IMR-90 (cell line): ENCODE data around the gene ANKRD31. TPM values are rescaled to one million over a fixed set of nuclear protein-coding genes. Genes with fewer than 3 reads are reported as not detected.
"Not testable (repeated sequence)": the region's sequence is repeated elsewhere in the genome, so short reads cannot be mapped to it uniquely, and the experiment has no call there.

Experiments
- ATAC-seq: fragments of 200-7000 bp; cut with Tn5 transposase; 2 replicates; pipeline ENCODE4 v1.9.1; 2020; ENCODE audit warnings: low read depth, mild to moderate bottlenecking, moderate library complexity
- BruUV-seq: library from RNA; stranded (reverse); fragments of 400-500 nt; replicated peaks from 2 replicates; lab custom pipeline; 2021; lab: Mats Ljungman, UMichigan
- CTCF ChIA-PET: fragments of 300-600 bp; formaldehyde crosslinking; extraction: SDS; loops from one replicate; lab custom pipeline; 2021; ENCODE audit warnings: antibody characterized with exemption; lab: Yijun Ruan, JAX
- POLR2A ChIA-PET: fragments of 300-600 bp; sonication (Branson Sonifier 250); formaldehyde crosslinking; loops from one replicate; lab custom pipeline; 2022; ENCODE audit warnings: antibody characterized with exemption; ENCODE audit not compliant: unreplicated experiment; lab: Charles Lee
- DNase-seq: peaks from one replicate; pipeline ENCODE4 v3.0.0; 2013
- H2AFZ ChIP-seq: replicated peaks from 2 replicates; pipeline ENCODE3; 2013; ENCODE audit warnings: low read length, mild to moderate bottlenecking; ENCODE audit not compliant: poor library complexity
- H2AK5ac ChIP-seq: 2 replicates; pipeline ENCODE4 v1.6.1; 2013; ENCODE audit warnings: low read depth, low read length, inconsistent platforms
- H2AK9ac ChIP-seq: replicated peaks from 2 replicates; pipeline ENCODE3; 2013; ENCODE audit warnings: mild to moderate bottlenecking, low read depth, low read length, moderate library complexity; ENCODE audit not compliant: poor library complexity
- H2BK120ac ChIP-seq: 2 replicates; pipeline ENCODE4 v1.6.1; 2013; ENCODE audit warnings: low read depth, low read length, inconsistent platforms
- H2BK15ac ChIP-seq: 3 replicates; pipeline ENCODE4 v1.6.1; 2013; ENCODE audit warnings: low read depth, low read length, inconsistent platforms
- H2BK20ac ChIP-seq: 2 replicates; pipeline ENCODE4 v1.6.1; 2013; ENCODE audit warnings: low read depth, mild to moderate bottlenecking, inconsistent platforms, low read length, moderate library complexity
- H2BK5ac ChIP-seq: 2 replicates; pipeline ENCODE4 v1.6.1; 2013; ENCODE audit warnings: mild to moderate bottlenecking, low read depth, low read length, inconsistent platforms; ENCODE audit not compliant: poor library complexity, severe bottlenecking
- H3K14ac ChIP-seq: replicated peaks from 2 replicates; pipeline ENCODE4 v1.6.1; 2013; ENCODE audit warnings: low read depth, low read length, inconsistent platforms
- H3K18ac ChIP-seq: 2 replicates; pipeline ENCODE4 v1.6.1; 2013; ENCODE audit warnings: low read depth, low read length, control low read depth
- H3K23ac ChIP-seq: 2 replicates; pipeline ENCODE4 v1.6.1; 2013; ENCODE audit warnings: low read depth, low read length, inconsistent platforms
- H3K27ac ChIP-seq: 2 replicates; pipeline ENCODE4 v1.5.1; 2013; ENCODE audit warnings: mild to moderate bottlenecking, control low read depth, low read length; ENCODE audit not compliant: insufficient read depth
- H3K27me3 ChIP-seq: 2 replicates; pipeline ENCODE4 v1.6.1; 2013; ENCODE audit warnings: low read length; ENCODE audit not compliant: control insufficient read depth, insufficient read depth
- H3K36me3 ChIP-seq: 2 replicates; pipeline ENCODE4 v1.6.1; 2013; ENCODE audit warnings: low read length, mixed read lengths; ENCODE audit not compliant: control insufficient read depth, insufficient read depth
- H3K4ac ChIP-seq: 2 replicates; pipeline ENCODE4 v1.6.1; 2013; ENCODE audit warnings: low read depth, low read length, inconsistent platforms
- H3K4me1 ChIP-seq: 2 replicates; pipeline ENCODE4 v1.6.1; 2013; ENCODE audit warnings: low read length, mixed read lengths; ENCODE audit not compliant: control insufficient read depth, insufficient read depth
- H3K4me2 ChIP-seq: 2 replicates; pipeline ENCODE4 v1.6.1; 2013; ENCODE audit warnings: low read depth, mild to moderate bottlenecking, control low read depth, low read length, moderate library complexity
- H3K4me3 ChIP-seq: 2 replicates; pipeline ENCODE4 v1.5.1; 2013; ENCODE audit warnings: low read depth, mild to moderate bottlenecking, control low read depth, low read length, moderate library complexity; ENCODE audit not compliant: insufficient read depth
- H3K56ac ChIP-seq: 2 replicates; pipeline ENCODE4 v1.6.1; 2013; ENCODE audit warnings: low read length, inconsistent platforms; ENCODE audit not compliant: insufficient read depth; ENCODE audit errors: extremely low read depth
- H3K79me1 ChIP-seq, 2 experiments: 2 replicates each; pipeline ENCODE4 v1.6.1; 2013; ENCODE audit warnings: low read length in 2 of 2, inconsistent platforms in 1 of 2, low read depth in 1 of 2
- H3K9ac ChIP-seq: 2 replicates; pipeline ENCODE4 v1.6.1; 2013; ENCODE audit warnings: low read depth, low read length, control low read depth
- H3K9me1 ChIP-seq: 2 replicates; pipeline ENCODE4 v1.6.1; 2013; ENCODE audit warnings: low read length, inconsistent platforms; ENCODE audit not compliant: insufficient read depth
- H3K9me3 ChIP-seq: 2 replicates; pipeline ENCODE4 v1.6.1; 2013; ENCODE audit warnings: low read length; ENCODE audit not compliant: control insufficient read depth, insufficient read depth
- H4K20me1 ChIP-seq: 2 replicates; pipeline ENCODE4 v1.6.1; 2013; ENCODE audit warnings: low read length, inconsistent platforms; ENCODE audit not compliant: insufficient read depth
- H4K5ac ChIP-seq: 2 replicates; pipeline ENCODE4 v1.6.1; 2013; ENCODE audit warnings: mild to moderate bottlenecking, low read depth, low read length, control low read depth
- H4K8ac ChIP-seq, 2 experiments: 2 replicates each; pipeline ENCODE4 v1.6.1; 2013; ENCODE audit warnings: low read depth in 2 of 2, low read length in 2 of 2, control low read depth in 1 of 2, inconsistent platforms in 1 of 2
- H4K91ac ChIP-seq: 2 replicates; pipeline ENCODE4 v1.6.1; 2013; ENCODE audit warnings: low read depth, low read length, inconsistent platforms; ENCODE audit not compliant: insufficient read depth
- BHLHE40 ChIP-seq: fragments of 150-350 bp; IDR thresholded peaks from 2 replicates; pipeline ENCODE4 v1.6.1; 2016; ENCODE audit warnings: mild to moderate bottlenecking, low read depth, low read length
- CEBPB ChIP-seq: IDR thresholded peaks from 2 replicates; pipeline ENCODE4 v1.6.1; 2012; ENCODE audit warnings: low read depth, low read length, improper control_type of control experiment
- CHD1 ChIP-seq: IDR thresholded peaks from 2 replicates; pipeline ENCODE4 v1.6.1; 2012; ENCODE audit warnings: low read depth, low read length, improper control_type of control experiment
- MAFK ChIP-seq: IDR thresholded peaks from 2 replicates; pipeline ENCODE4 v1.6.1; 2012; ENCODE audit warnings: low read depth, low read length, improper control_type of control experiment
- NFE2L2 ChIP-seq: fragments of 150-350 bp; IDR thresholded peaks from 2 replicates; pipeline ENCODE4 v1.6.1; 2016; ENCODE audit warnings: low read depth, mild to moderate bottlenecking, low read length
- POLR2A ChIP-seq: IDR thresholded peaks from 2 replicates; pipeline ENCODE4 v1.6.1; 2012; ENCODE audit warnings: mild to moderate bottlenecking, low read depth, low read length
- RAD21 ChIP-seq: IDR thresholded peaks from 2 replicates; pipeline ENCODE4 v1.6.1; 2012; ENCODE audit warnings: low read length, improper control_type of control experiment
- RFX5 ChIP-seq: IDR thresholded peaks from 2 replicates; pipeline ENCODE4 v1.8.0; 2012; ENCODE audit warnings: low read depth, mild to moderate bottlenecking, low read length, moderate library complexity
- SMC3 ChIP-seq: fragments of 150-350 bp; IDR thresholded peaks from 2 replicates; pipeline ENCODE4 v1.6.1; 2016; ENCODE audit warnings: low read depth, mild to moderate bottlenecking, antibody characterized with exemption, low read length, moderate library complexity
- WGBS, 2 experiments: methylation state at CpG; one replicate each; pipeline versions ENCODE4 v1.1.5 to v1.1.7; 2013; ENCODE audit warnings: missing lambda C conversion rate in 2 of 2; ENCODE audit not compliant: insufficient read length in 1 of 2; ENCODE audit errors: extremely low coverage in 2 of 2; 5-methylcytosine and 5-hydroxymethylcytosine counted together
- dilution Hi-C: fragments of 300-500 bp; cut with HindIII; formaldehyde crosslinking; loops from one replicate; pipeline ENCODE4 v1.14.3; 2018; ENCODE audit warnings: low sequenced_read_pairs; ENCODE audit not compliant: unreplicated experiment
- in situ Hi-C: fragments of 300-500 bp; cut with MboI; formaldehyde crosslinking; loops from 3 replicates; pipeline ENCODE4 v1.14.3; 2019; ENCODE audit warnings: low sequenced_read_pairs, inconsistent platforms, mixed read lengths
- intact Hi-C: fragments of 100-400 bp; cut with micrococcal nuclease; formaldehyde crosslinking; loops from 2 replicates; pipeline ENCODE4 v1.10.0; 2022
- polyA plus RNA-seq, 3 experiments: library from polyadenylated mRNA; depleted of rRNA; stranded (reverse); fragments of >200 nt; gene quantifications; 2 replicates each; pipeline ENCODE4 v1.2.3, GENCODE V29; 2012; ENCODE audit warnings: low replicate concordance in 1 of 3
- total RNA-seq: library from RNA; depleted of rRNA; stranded (reverse); fragments of >200 nt; gene quantifications from 2 replicates; pipeline ENCODE4 v1.2.3, GENCODE V29; 2012
- TF ChIP-seq, protein P1 (sequence below): fragments of 150-350 bp; IDR thresholded peaks from 2 replicates; pipeline ENCODE4 v1.6.1; 2017; ENCODE audit warnings: mild to moderate bottlenecking, antibody characterized with exemption, low read length, low read depth

ANKRD31 gene
- total and polyA plus RNA-seq, 2 of the 4 experiments (the other 2 are of a cell fraction) = under 0.01 to 0.02 TPM

- Histone ChIP-seq H3K23ac (no peak overlapping the region), H3K9ac (no peak overlapping the region), H2BK20ac (no peak overlapping the region), H3K4me1 (no peaks in the 10 kb centered on the region), H2BK15ac (no peak overlapping the region), H2AK5ac (no peak overlapping the region), H4K20me1 (no peaks in the 10 kb centered on the region), H3K4ac (no peak overlapping the region), H3K27me3 (no peaks in the 10 kb centered on the region), H3K27ac (no peak overlapping the region), H4K91ac (no peak overlapping the region), H3K56ac (no peak overlapping the region), H3K36me3 (no peaks in the 10 kb centered on the region), H4K8ac (no peak overlapping the region), H4K5ac (no peak overlapping the region), H3K79me1 (no peaks in the 10 kb centered on the region), H3K14ac (no peak overlapping the region), H3K9me1 (no peaks in the 10 kb centered on the region), H2AK9ac (no peak overlapping the region), H3K9me3 (no peaks in the 10 kb centered on the region), H2BK5ac (no peak overlapping the region), H3K4me3 (no peak overlapping the region), H2BK120ac (no peak overlapping the region), H3K4me2 (no peak overlapping the region), H2AFZ (no peak overlapping the region), H3K18ac (no peak overlapping the region)
- intact Hi-C loops = no loop called here
- in situ Hi-C loops = no loop called here
- POLR2A ChIA-PET = no interaction called here
- BruUV-seq = no TSS peak
- TF ChIP-seq POLR2A (no peak), CHD1 (no peak), NFE2L2 (no peak), RAD21 (no peak), MAFK (no peak), SMC3 (no peak), CEBPB (no peak), BHLHE40 (no peak), RFX5 (no peak)
- TF ChIP-seq, protein P1, sequence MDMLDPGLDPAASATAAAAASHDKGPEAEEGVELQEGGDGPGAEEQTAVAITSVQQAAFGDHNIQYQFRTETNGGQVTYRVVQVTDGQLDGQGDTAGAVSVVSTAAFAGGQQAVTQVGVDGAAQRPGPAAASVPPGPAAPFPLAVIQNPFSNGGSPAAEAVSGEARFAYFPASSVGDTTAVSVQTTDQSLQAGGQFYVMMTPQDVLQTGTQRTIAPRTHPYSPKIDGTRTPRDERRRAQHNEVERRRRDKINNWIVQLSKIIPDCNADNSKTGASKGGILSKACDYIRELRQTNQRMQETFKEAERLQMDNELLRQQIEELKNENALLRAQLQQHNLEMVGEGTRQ = no peak
- DNase-seq (no peak), ATAC-seq (no peak)
- dilution Hi-C loops = no loop called here
- CTCF ChIA-PET = no interaction called here
Observed at GRCh38 chr5:75225506-75225905, 11.2 kb downstream of the ANKRD31 start.

DNA sequence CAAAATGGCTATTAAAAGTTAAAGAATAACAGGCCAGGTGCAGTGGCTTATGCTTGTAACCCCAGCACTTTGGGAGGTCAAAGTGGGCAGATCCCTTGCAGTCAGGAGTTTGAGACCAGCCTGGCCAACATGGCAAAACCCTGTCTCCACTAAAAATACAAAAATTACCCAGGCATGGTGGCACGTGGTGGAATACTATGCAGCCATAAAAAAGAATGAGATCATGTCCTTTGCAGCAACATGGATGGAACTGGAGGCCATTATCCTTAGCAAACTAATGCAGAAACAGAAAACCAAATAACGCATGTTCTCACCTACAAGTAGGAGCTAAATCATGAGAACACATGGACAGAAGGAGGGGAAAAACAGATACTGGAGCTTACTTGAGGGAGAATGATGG, 15.9 kb downstream of the ANKRD31 start:
- in situ Hi-C loops = not testable (repeated sequence)

More for the DNA sequence above, 15.9 kb downstream of the ANKRD31 start:
- H2BK5ac ChIP-seq, H3K23ac ChIP-seq, H3K18ac ChIP-seq, H3K4me1 ChIP-seq, DNase-seq, H3K4ac ChIP-seq, H3K36me3 ChIP-seq, ATAC-seq, H3K9ac ChIP-seq, H3K79me1 ChIP-seq, H4K91ac ChIP-seq, H3K4me3 ChIP-seq, H2AK9ac ChIP-seq, dilution Hi-C loops, H2BK15ac ChIP-seq, H3K4me2 ChIP-seq, H3K9me3 ChIP-seq, H2BK20ac ChIP-seq, H3K56ac ChIP-seq, H3K9me1 ChIP-seq, H4K8ac ChIP-seq, H2AFZ ChIP-seq, intact Hi-C loops, H4K5ac ChIP-seq, POLR2A ChIA-PET, H3K27ac ChIP-seq, H3K27me3 ChIP-seq, BruUV-seq, H4K20me1 ChIP-seq, H2BK120ac ChIP-seq, H2AK5ac ChIP-seq, H3K14ac ChIP-seq: not testable (repeated sequence)
- no CpG with 5 or more reads among the region's 2 CpGs for WGBS, 2 experiments
- CTCF ChIA-PET = interaction anchor here (1.2 kb wide), 1 partner anchor 11 kb away, joined by 3 read pairs; no protein-coding TSS in a partner anchor
